Right cardiac atrium (tissue), 5 donors: ENCODE results near the gene ANGPTL7. TPM values are rescaled to one million over a fixed set of nuclear protein-coding genes. Genes with fewer than 3 reads are reported as not detected.

Experiments
- ATAC-seq, 2 donors: fragments of 200-7000 bp; cut with Tn5 transposase; one replicate each; pipeline versions ENCODE4 v1.8.0 to v1.9.1; 2020; ENCODE audit warnings: moderate library complexity in 2 of 2, mild to moderate bottlenecking in 1 of 2
- DNase-seq, 3 donors: peaks; one replicate each; pipeline ENCODE4 v3.0.0-alpha.2; 2020
- H3K27ac ChIP-seq: one replicate; pipeline ENCODE4 v1.5.1; 2013; ENCODE audit warnings: mild to moderate bottlenecking, low read length, control low read depth, moderate library complexity
- H3K27me3 ChIP-seq: one replicate; pipeline ENCODE4 v1.6.1; 2013; ENCODE audit not compliant: control insufficient read depth, insufficient read depth
- H3K4me1 ChIP-seq: one replicate; pipeline ENCODE4 v1.6.1; 2013; ENCODE audit warnings: low read length; ENCODE audit not compliant: control insufficient read depth, insufficient read depth
- H3K4me3 ChIP-seq: one replicate; pipeline ENCODE4 v1.5.1; 2013; ENCODE audit warnings: low read length, control low read depth
- H3K9me3 ChIP-seq: one replicate; pipeline ENCODE4 v1.6.1; 2013; ENCODE audit warnings: low read length; ENCODE audit not compliant: control insufficient read depth
- WGBS: extraction: QIAGEN DNeasy Blood & Tissue Kit; methylation state at CpG from one replicate; pipeline ENCODE4 v1.1.7; 2013; 5-methylcytosine and 5-hydroxymethylcytosine counted together
- intact Hi-C, 4 donors: fragments of 100-400 bp; cut with DNase I; formaldehyde crosslinking; loops; one replicate each; pipeline versions ENCODE4 v1.11.0 to v1.14.0; 2022 to 2023
- polyA plus RNA-seq: library from polyadenylated mRNA; stranded (reverse); fragments of 200-250 nt; gene quantifications from one replicate; pipeline ENCODE4 v1.2.3, GENCODE V29; 2013
- total RNA-seq, 4 donors: library from RNA; stranded (reverse); fragmentation: NEBNext Ultra II Directional; extraction: Animal tissue kit (Norgen Biotek cat#: 25700); gene quantifications; one replicate each; pipeline ENCODE4 v1.2.1, GENCODE V29; 2021
- donor health status: healthy with polysubstance abuse.
- donor health status: DM: no; HTN: yes; CAD: no.
- donor health status: DM: no; HTN: no; CAD: no.
- donor health status: DM: no; HTN: yes; CAD: no; lungs with severe emphysema.
- donor health status: DM: yes; HTN: yes; CAD: no.

Gene ANGPTL7
- total and polyA plus RNA-seq, 5 donors, result 1.4 to 4.5 (median 3.7) TPM

DNA sequence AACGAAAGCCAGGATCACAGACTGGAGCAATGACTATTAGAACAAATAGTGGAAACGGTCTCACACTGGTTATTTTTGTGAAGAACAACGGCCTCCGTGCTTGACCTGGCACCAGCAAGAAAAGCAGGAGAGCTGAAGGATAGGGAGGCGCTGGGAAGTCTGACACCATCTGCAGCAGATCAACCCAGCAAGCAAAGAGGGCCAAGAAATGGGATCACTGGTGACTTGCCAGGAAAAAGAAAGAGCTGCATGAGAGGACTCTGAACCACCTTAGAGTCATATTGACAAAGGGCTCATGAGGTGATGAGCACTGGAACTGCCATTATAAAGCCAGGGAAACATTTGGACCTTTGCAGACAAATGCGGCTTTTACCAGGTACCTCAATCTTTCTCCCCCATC lies 48.2 kb downstream of the ANGPTL7 start:
- intact Hi-C loops, result no loop called here
- H3K4me1 ChIP-seq, result peaks cover 2% of the 10 kb centered on the region
- H3K4me3 ChIP-seq, result no peak overlapping the region
- no peak for DNase-seq
- peak in 1 of 2 donors; percentile 29 for ATAC-seq
- H3K27ac ChIP-seq, result peak overlapping the region; percentile 86
- WGBS, result 51% methylated on average over 6 of the region's 6 CpGs
- no peaks in the 10 kb centered on the region for H3K27me3 ChIP-seq
- H3K9me3 ChIP-seq, result no peaks in the 10 kb centered on the region

GRCh38 chr1:11238311-11238710 lies 49.2 kb downstream of the ANGPTL7 start:
- WGBS, result 94% methylated on average over 7 of the region's 7 CpGs
- peaks cover 2% of the 10 kb centered on the region for H3K4me1 ChIP-seq
- ATAC-seq (no peak), DNase-seq (no peak)
- H3K27me3 ChIP-seq, result no peaks in the 10 kb centered on the region
- no peak overlapping the region for H3K4me3 ChIP-seq
- H3K9me3 ChIP-seq, result no peaks in the 10 kb centered on the region
- intact Hi-C loops, result no loop called here
- no peak overlapping the region for H3K27ac ChIP-seq

- H3K4me1 ChIP-seq, result no peaks in the 10 kb centered on the region
- WGBS, result 92% methylated on average over 3 of the region's 3 CpGs
- no peak for ATAC-seq
- no peak for DNase-seq
- H3K27me3 ChIP-seq, result no peaks in the 10 kb centered on the region
- intact Hi-C loops, result loop anchor here in 2 of 4 donors (10.0 kb wide), 1 partner anchor 400 kb away; no protein-coding TSS in a partner anchor
- H3K27ac ChIP-seq, result no peak overlapping the region
- no peaks in the 10 kb centered on the region for H3K9me3 ChIP-seq
- no peak overlapping the region for H3K4me3 ChIP-seq
Observed at GRCh38 chr1:11245248-11245647, 56.1 kb downstream of the ANGPTL7 start.

Other genes with a start within 250 kb of the ANGPTL7 start
- 100 to 1,000 TPM in 2 of 4 donors, 10 to 100 TPM in 2; 78.7 to 137 (median 109) TPM for gene TARDBP, start 176.7 kb upstream of the ANGPTL7 start, total RNA-seq
- gene TARDBP, start 176.7 kb upstream of the ANGPTL7 start, polyA plus RNA-seq, result 113 TPM
- gene MASP2, start 142.1 kb upstream of the ANGPTL7 start, total RNA-seq, result not detected
- gene MASP2, start 142.1 kb upstream of the ANGPTL7 start, polyA plus RNA-seq, result not detected
- gene SRM, start 129.3 kb upstream of the ANGPTL7 start, total RNA-seq, result 10 to 100 TPM; 43.6 to 72.6 (median 65.2) TPM
- gene SRM, start 129.3 kb upstream of the ANGPTL7 start, polyA plus RNA-seq, result 61.6 TPM
- 10 to 100 TPM; 21.8 to 25.7 (median 22.3) TPM for gene EXOSC10, start 89.5 kb upstream of the ANGPTL7 start, total RNA-seq
- gene EXOSC10, start 89.5 kb upstream of the ANGPTL7 start, polyA plus RNA-seq, result 20.1 TPM
- 10 to 100 TPM; 26.6 to 35.5 (median 28.6) TPM for gene MTOR, start 73.2 kb downstream of the ANGPTL7 start, total RNA-seq
- 19.2 TPM for gene MTOR, start 73.2 kb downstream of the ANGPTL7 start, polyA plus RNA-seq
- 10 to 100 TPM in 3 of 4 donors, 1 to 10 TPM in 1; 8.7 to 12.8 (median 11.8) TPM for gene UBIAD1, start 83.8 kb downstream of the ANGPTL7 start, total RNA-seq
- gene UBIAD1, start 83.8 kb downstream of the ANGPTL7 start, polyA plus RNA-seq, result 7.5 TPM